Endothelial cell (in vitro differentiated cells): ENCODE data around the gene PPP2R5D. TPM values are rescaled to one million over a fixed set of nuclear protein-coding genes. Genes with fewer than 3 reads are reported as not detected.

Experiments
- DNase-seq: peaks from one replicate; pipeline ENCODE4 v3.0.0; 2021; ENCODE audit warnings: low spot score
- H3K27ac Mint-ChIP-seq: one replicate; pipeline ENCODE4 v1.8.0; 2021; ENCODE audit warnings: mixed read lengths, inconsistent platforms; ENCODE audit not compliant: unreplicated experiment
- H3K27me3 Mint-ChIP-seq: one replicate; pipeline ENCODE4 v1.8.0; 2021; ENCODE audit warnings: mild to moderate bottlenecking, moderate library complexity, mixed read lengths, inconsistent platforms; ENCODE audit not compliant: unreplicated experiment
- H3K36me3 Mint-ChIP-seq: one replicate; pipeline ENCODE4 v1.8.0; 2021; ENCODE audit warnings: mild to moderate bottlenecking, low read depth, mixed read lengths, inconsistent platforms; ENCODE audit not compliant: unreplicated experiment
- H3K4me1 Mint-ChIP-seq: one replicate; pipeline ENCODE4 v1.8.0; 2021; ENCODE audit warnings: mild to moderate bottlenecking, mixed read lengths, inconsistent platforms; ENCODE audit not compliant: unreplicated experiment
- H3K4me3 Mint-ChIP-seq: one replicate; pipeline ENCODE4 v1.8.0; 2021; ENCODE audit warnings: mild to moderate bottlenecking, mixed read lengths, inconsistent platforms; ENCODE audit not compliant: unreplicated experiment
- H3K9me3 Mint-ChIP-seq: one replicate; pipeline ENCODE4 v1.8.0; 2021; ENCODE audit warnings: mixed read lengths, inconsistent platforms; ENCODE audit not compliant: unreplicated experiment
- total RNA-seq: library from RNA; stranded (reverse); fragmentation: NEBNext Ultra II Directional; extraction: Animal tissue kit (Norgen Biotek cat#: 25700); gene quantifications from one replicate; pipeline ENCODE4 v1.2.1, GENCODE V29; 2021; ENCODE audit not compliant: unreplicated experiment
- TF ChIP-seq, protein P1 (sequence below): fragments of 200-600 bp; sonication (generic); IDR thresholded peaks from one replicate; pipeline ENCODE4 v1.5.0; 2021; ENCODE audit warnings: antibody characterized with exemption; ENCODE audit not compliant: unreplicated experiment

Gene PPP2R5D
- total RNA-seq, 1 donor from 2014 or later = 58.0 TPM

DNA sequence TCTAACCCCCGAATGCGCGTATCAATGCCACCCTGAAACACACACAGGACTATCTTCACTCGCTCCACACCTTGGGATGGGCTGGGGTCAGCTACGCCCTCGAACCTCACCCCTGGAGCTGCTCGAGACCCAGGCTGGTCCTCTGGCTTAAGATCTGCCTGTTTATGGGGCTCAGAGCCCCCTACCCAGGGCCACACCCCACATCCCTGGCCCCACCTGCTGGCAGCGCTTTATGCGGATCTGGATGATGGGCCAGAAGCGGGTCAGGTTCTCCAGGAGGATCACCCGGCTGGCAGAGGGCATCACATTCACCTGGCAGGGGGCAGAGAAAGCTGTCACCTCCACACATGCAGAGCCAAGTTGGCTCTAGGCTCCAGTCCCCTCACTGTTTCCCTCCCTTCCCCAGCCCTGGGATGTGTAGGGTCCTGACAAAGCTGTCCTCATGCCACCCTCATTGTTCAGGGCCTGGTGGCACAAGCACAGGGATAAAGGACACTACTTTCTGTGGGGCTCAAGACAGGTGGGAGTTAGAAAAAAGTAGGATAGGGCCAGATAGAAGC, 61.1 kb downstream of the PPP2R5D start:
- Mint-ChIP-seq H3K27me3 (peaks cover 13% of the 10 kb centered on the region), H3K4me3 (no peak overlapping the region), H3K4me1 (peaks cover 5% of the 10 kb centered on the region), H3K36me3 (peaks cover 59% of the 10 kb centered on the region), H3K27ac (peak overlapping the region; percentile 57), H3K9me3 (no peaks in the 10 kb centered on the region)
- DNase-seq = no peak
- TF ChIP-seq, protein P1, sequence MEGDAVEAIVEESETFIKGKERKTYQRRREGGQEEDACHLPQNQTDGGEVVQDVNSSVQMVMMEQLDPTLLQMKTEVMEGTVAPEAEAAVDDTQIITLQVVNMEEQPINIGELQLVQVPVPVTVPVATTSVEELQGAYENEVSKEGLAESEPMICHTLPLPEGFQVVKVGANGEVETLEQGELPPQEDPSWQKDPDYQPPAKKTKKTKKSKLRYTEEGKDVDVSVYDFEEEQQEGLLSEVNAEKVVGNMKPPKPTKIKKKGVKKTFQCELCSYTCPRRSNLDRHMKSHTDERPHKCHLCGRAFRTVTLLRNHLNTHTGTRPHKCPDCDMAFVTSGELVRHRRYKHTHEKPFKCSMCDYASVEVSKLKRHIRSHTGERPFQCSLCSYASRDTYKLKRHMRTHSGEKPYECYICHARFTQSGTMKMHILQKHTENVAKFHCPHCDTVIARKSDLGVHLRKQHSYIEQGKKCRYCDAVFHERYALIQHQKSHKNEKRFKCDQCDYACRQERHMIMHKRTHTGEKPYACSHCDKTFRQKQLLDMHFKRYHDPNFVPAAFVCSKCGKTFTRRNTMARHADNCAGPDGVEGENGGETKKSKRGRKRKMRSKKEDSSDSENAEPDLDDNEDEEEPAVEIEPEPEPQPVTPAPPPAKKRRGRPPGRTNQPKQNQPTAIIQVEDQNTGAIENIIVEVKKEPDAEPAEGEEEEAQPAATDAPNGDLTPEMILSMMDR = no peak

DNA sequence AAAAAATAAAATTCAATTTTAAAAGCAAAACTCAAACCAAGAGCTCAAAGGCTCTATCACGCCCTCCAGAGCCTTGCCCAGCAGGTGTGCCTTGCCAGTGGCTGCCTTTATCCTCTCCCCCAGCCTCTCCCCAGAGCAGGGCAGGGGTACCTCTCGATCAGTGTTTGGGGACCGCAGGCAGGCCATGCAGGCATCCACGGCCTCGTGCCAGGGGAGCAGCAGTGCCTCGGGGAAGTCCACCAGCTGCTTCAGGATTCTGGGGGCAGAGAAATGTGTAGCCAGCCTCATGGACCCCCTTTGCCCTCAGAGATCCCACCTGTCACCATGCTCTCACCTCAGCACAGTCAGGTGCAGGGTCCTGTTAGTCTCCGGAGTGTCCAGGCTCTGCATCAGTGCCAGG, 63.6 kb downstream of the PPP2R5D start:
- no peaks in the 10 kb centered on the region for H3K9me3 Mint-ChIP-seq
- H3K27ac Mint-ChIP-seq = no peak overlapping the region
- H3K36me3 Mint-ChIP-seq = peaks cover 58% of the 10 kb centered on the region
- DNase-seq = no peak
- TF ChIP-seq, protein P1 = no peak
- H3K4me3 Mint-ChIP-seq = no peak overlapping the region
- H3K4me1 Mint-ChIP-seq = peaks cover 26% of the 10 kb centered on the region
- peaks cover 18% of the 10 kb centered on the region for H3K27me3 Mint-ChIP-seq

DNA sequence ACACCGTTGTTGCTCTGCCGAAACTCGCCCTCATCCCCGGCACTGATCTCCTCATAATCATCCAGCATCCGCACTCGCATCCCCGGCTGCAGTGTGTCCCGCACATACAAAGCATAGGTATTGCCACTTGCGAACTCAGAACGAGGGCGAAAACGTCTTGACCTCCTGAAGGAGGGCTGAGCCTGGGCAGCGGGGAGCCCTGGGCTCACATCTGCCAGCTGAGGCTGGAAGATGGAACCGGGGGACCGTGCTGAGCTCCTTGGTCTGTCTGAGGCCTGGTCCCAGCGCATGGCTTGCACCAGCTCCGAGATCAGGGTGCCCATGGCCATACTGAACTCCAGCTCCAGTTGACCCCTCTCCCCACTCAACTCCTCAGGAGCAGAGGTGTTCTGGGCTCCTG, 66.6 kb downstream of the PPP2R5D start:
- H3K36me3 Mint-ChIP-seq = peaks cover 45% of the 10 kb centered on the region
- H3K4me3 Mint-ChIP-seq = peak overlapping the region; percentile 79
- DNase-seq = no peak
- peaks cover 36% of the 10 kb centered on the region for H3K4me1 Mint-ChIP-seq
- TF ChIP-seq, protein P1 = no peak
- no peaks in the 10 kb centered on the region for H3K9me3 Mint-ChIP-seq
- H3K27me3 Mint-ChIP-seq = peaks cover 23% of the 10 kb centered on the region
- H3K27ac Mint-ChIP-seq = peak overlapping the region; percentile 42

DNA sequence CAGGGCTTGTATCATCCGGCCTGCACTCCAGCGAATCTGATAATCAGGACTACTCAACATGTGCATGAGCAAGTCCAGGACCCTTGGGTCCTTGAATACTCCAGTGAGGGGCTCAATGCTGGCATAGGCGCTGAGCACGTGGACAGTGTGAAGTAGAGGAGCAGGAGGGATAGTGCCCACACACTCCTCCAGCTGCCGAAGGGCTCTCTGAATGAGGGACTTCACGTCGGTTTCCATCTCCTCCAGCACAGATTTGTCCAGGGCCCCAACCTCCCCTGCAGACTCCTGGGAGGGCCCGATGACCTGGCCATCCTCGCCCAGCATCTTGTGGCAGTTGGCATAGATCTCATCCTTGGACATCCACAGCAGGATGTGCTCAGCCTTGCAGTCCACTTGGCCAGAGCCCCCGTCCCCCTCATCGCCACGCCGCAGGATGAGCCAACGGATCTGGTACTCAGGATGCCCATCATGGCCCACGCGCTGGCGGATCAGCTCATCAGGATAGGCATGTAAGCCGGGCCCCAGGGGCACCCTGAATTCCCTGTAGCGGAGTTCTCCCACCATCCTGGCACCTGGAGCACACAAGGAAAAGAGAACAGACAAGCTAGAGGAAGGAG, 68.0 kb downstream of the PPP2R5D start:
- H3K36me3 Mint-ChIP-seq = peaks cover 40% of the 10 kb centered on the region

More for the DNA sequence above, 68.0 kb downstream of the PPP2R5D start:
- no peaks in the 10 kb centered on the region for H3K9me3 Mint-ChIP-seq
- H3K4me1 Mint-ChIP-seq = peaks cover 36% of the 10 kb centered on the region
- peak overlapping the region; percentile 98 for H3K4me3 Mint-ChIP-seq
- no peak for DNase-seq
- TF ChIP-seq, protein P1 = no peak
- peaks cover 17% of the 10 kb centered on the region for H3K27me3 Mint-ChIP-seq
- H3K27ac Mint-ChIP-seq = peak overlapping the region; percentile 96
